Activated CD4-positive, alpha-beta T cell treated with anti-CD3 and anti-CD28 coated beads, Interleukin-2, amount 50 U/mL, for 4 hours (primary cell): ENCODE data around the gene ST6GAL1.
"Not testable (repeated sequence)": the region's sequence is repeated elsewhere in the genome, so short reads cannot be mapped to it uniquely, and the experiment has no call there.

Source experiments
- DNase-seq, 2 experiments: peaks; one replicate each; pipeline ENCODE4 v3.0.0-alpha.2; 2020

The ST6GAL1 gene

GRCh38 chr3:187054433-187054832 lies 124.1 kb downstream of the ST6GAL1 start:
- not testable (repeated sequence) for DNase-seq

GRCh38 chr3:187057803-187058202 lies 127.5 kb downstream of the ST6GAL1 start:
- DNase-seq: not testable (repeated sequence)

GRCh38 chr3:187061748-187062147 lies 131.4 kb downstream of the ST6GAL1 start:
- no peak for DNase-seq

- no peak for DNase-seq
Observed at GRCh38 chr3:187062526-187063177, 132.3 kb downstream of the ST6GAL1 start.

GRCh38 chr3:187063286-187064121 lies 133.2 kb downstream of the ST6GAL1 start:
- no peak for DNase-seq

- no peak for DNase-seq
Observed at GRCh38 chr3:187064210-187065115, 134.1 kb downstream of the ST6GAL1 start.

GRCh38 chr3:187066228-187066995 lies 136.1 kb downstream of the ST6GAL1 start:
- DNase-seq: peak; percentile 50 to 57

- DNase-seq: no peak
Observed at GRCh38 chr3:187068787-187069186, 138.5 kb downstream of the ST6GAL1 start.

GRCh38 chr3:187069857-187070516 lies 139.7 kb downstream of the ST6GAL1 start:
- DNase-seq: no peak

GRCh38 chr3:187072102-187072501 lies 141.8 kb downstream of the ST6GAL1 start:
- no peak for DNase-seq

- no peak for DNase-seq
Observed at GRCh38 chr3:187072511-187072910, 142.2 kb downstream of the ST6GAL1 start.

GRCh38 chr3:187073581-187074098 lies 143.3 kb downstream of the ST6GAL1 start:
- DNase-seq: no peak

GRCh38 chr3:187074846-187075245 lies 144.5 kb downstream of the ST6GAL1 start:
- DNase-seq: no peak

GRCh38 chr3:187076297-187076696 lies 146.0 kb downstream of the ST6GAL1 start:
- DNase-seq: no peak

- no peak for DNase-seq
Observed at GRCh38 chr3:187077085-187077484, 146.8 kb downstream of the ST6GAL1 start.

- no peak for DNase-seq
Observed at GRCh38 chr3:187077537-187077936, 147.2 kb downstream of the ST6GAL1 start.

- DNase-seq: no peak
Observed at GRCh38 chr3:187079090-187080022, 149.0 kb downstream of the ST6GAL1 start.

GRCh38 chr3:187080799-187081450 lies 150.6 kb downstream of the ST6GAL1 start:
- DNase-seq: no peak

- no peak for DNase-seq
Observed at GRCh38 chr3:187082758-187083375, 152.5 kb downstream of the ST6GAL1 start.
